ENCODE data around the gene CCDC102A. TPM values are rescaled to one million over a fixed set of nuclear protein-coding genes. Genes with fewer than 3 reads are reported as not detected.
A peak's percentile ranks its signal among the peaks of the same experiment; 100 is the strongest.
"Not testable (repeated sequence)": the region's sequence is repeated elsewhere in the genome, so short reads cannot be mapped to it uniquely, and the experiment has no call there.

The CCDC102A gene
- total RNA-seq, 1 experiment from 2014 or later = 5.8 TPM

DNA sequence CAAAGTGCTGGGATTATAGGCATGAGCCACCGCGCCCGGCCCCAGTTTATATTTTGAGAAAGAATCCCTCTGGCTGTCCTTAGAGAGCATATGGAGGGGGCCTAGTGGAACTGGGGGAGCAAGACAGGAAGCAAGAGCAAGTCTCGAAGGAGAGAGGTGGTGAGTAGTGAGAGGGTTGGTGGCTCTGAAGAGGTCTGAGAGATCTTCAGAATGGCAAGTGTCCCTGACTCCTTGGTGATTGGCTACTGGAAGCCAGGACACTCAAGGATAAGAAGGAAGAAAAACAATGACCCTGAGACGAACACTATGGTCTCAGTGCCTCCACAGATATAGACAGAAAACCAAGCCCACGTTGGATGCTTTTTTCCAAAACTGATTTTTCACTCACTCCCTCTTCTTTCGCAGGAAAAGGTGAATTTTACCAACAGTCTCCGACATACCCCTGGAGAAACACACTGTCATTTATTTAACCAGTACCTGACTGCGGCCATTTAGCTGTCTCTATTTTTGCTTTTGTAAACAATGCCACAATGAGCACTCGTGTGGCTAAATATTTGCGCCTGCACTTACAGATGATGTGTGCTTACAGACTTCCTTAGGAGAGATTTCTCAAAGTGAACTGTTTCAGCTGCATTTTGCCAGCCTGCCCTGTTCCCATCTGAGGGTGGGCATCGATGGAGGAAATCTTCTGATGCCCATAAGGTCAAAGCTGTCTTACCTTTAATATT lies 34.2 kb downstream of the CCDC102A start:
- DNase-seq (ENCODE audit: low spot score) = no peak

DNA sequence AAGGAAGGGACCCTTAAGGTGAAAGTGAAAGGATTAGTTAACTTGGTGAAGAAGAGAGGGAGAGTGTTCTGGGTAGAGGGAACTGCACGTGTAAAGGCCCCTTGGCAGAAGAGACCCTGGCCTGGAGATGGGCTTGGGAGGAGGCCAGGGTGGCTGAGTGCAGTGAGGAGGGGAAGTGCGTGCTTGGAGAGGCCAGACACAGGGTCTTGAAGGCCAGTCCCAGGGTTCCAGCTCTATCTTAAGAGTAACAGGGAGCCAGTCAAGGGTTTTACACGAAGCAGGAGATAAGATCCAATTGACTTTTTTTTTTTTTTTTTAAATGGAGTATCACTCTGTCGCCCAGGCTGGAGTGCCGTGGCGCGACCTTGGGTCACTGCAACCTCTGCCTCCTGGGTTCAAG lies 34.9 kb downstream of the CCDC102A start:
- DNase-seq (ENCODE audit: low spot score) = no peak

DNA sequence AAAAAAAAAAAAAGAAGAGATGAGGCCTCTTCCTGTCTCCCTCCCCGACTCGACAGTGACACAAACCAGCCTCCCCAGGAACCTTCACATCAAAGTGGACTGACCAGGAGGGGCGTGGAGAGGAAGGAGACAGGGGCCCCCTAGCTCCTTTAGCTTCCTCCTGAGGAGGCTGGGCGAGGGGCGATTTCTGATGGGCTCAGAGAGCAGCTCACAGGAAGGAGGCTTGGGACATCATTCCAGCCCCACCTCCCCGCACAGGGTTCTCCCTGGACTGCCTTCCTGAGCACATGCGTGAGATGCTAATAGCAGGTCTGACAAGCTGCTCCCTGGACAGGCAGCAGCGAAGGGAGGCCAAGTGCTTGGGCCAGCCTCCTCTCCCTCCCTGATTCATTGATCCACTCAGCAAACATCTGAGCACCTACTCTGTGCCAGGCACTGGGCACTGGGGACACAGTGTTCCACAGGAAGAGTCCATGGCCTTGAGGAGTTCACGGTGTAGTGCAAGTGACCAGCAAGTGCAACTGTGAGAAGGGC lies 35.7 kb downstream of the CCDC102A start:
- DNase-seq (ENCODE audit: low spot score) = no peak

DNA sequence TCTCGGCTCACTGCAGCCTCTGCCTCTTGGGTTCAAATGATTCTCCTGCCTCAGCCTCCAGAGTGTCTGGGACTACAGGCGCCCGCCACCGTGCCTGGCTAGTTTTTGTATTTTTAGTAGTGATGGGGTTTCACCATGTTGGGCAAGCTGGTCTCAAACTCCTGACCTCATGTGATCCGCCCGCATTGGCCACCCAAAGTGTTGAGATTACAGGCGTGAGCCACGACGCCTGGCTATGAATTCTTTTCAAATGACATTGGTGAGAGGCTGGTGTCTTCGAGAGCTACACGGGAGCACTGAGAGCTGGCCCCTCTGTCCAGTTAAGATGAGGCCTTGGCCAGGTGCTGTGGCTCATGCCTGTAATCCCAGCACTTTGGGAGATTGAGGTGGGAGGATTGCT lies 36.4 kb downstream of the CCDC102A start:
- not testable (repeated sequence) for DNase-seq (ENCODE audit: low spot score)

DNA sequence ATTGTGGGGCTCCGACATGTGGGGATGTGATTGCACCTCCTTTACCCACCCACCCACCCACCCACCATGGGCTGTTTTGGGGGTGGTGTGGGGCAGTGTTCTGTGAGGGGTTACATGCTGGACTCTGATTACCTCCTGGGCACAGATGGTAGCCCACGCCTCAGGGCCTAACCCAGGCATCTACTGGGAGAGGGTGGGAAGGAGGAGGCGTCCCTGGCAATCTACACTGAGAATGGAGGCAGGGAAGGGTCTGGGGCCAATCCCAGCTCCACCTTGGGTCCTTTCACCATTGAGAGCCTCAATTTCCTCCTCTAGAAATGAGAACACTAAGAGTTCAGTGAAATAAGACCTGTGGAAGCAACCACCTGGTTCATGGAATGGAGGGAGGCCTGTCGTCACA lies 38.3 kb downstream of the CCDC102A start:
- no peak for DNase-seq (ENCODE audit: low spot score)

DNA sequence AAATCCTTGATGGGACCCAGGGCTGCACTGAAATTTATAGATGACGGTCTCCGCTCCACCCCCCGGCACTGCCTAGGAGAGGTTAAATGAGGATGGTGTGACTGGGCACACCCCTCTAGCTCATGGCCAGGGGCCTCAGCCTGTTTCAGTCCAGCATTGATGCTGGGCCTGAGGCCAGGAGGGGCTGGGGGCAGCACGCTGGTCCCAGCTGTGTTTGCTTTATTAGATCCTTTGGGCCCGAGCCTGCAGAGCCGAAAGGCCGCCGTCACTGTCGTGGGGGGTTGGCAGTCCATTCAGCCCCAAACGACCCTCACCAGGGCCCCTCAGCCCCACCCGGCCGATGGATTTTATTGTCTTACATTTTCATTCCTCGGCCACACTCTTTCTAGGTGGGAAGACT lies 39.2 kb downstream of the CCDC102A start:
- no peak for DNase-seq (ENCODE audit: low spot score)

DNA sequence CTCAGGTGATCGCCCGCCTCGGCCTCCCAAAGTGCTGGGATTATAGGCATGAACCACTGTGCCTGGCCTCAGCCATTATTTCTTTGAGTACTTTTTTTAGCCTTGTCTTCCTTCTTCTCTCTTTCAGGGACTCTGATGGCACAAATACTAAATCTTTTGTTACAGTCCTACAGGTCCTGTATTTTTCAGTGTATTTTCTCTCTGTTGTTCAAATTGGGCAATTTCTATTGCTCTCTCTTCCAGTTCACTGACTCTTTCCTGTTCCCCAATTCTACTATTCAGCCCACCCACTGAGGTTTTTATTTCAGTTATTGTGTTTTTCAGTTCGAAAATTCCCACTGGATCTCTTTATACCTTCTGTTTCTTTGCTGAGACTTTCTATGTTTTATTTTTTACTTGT lies 42.6 kb downstream of the CCDC102A start:
- DNase-seq (ENCODE audit: low spot score) = no peak

DNA sequence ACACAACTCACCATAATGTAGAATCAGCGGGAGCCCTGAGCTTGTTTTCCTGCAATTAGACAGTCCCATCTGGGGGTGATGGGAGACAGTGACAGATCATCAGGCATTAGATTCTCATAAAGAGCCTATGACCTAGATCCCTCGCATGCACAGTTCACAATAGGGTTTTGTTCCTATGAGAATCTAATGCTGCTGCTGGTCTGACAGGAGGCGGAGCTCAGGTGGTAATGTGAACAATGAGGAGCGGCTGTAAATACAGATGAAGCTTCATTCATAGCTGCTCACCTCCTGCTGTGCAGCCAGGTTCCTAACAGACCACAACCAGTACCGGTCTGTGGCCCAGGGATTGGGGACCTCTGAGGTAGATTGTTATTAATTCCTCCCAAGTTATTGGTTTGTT lies 47.1 kb downstream of the CCDC102A start:
- DNase-seq (ENCODE audit: low spot score) = no peak

DNA sequence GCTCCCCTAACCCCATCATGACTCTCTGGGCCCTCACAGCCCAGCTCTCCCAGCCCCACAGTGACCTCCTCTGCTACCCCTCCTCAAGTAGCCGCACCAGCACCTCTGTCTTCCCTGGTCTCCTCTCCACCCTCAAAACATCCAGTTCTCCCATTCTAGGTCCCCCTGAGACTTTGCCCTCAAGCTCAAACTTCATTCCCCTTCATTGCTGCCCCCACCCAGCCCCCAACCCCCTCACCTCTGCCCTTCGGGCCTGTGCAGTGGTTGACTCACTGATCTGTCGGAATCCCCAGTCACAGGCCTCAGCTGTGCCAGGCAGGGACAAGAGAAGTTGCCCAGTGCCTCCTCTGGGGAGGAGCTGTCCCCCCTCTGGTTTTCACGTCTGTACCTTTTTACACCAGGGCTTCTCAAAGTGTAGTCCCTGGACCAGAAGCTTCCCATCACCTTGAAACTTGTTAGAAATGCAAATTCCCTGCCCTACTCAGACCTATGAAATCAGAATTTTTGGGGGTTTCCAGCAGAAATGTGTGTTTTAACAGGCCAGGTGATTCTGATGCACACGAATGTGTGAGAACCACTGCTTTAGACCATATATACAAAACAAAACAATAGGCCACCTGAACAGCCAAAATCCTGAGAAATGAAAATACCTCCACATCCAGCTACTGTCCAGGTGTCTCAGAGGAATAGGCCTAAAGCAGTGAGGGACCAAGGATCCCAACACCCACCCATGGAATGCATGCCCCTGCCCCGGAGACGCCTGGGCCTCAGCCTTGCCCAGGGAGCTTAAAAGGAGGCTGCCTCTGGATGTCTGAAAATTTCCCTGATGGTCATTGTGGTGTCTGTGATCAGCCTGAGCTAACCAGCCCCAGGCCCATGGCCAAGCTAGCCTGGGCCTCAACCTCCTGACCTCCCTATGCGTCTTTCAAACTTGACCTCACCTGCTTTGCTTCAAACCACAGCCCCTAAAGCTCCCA lies 49.2 kb downstream of the CCDC102A start:
- no peak for DNase-seq (ENCODE audit: low spot score)

DNA sequence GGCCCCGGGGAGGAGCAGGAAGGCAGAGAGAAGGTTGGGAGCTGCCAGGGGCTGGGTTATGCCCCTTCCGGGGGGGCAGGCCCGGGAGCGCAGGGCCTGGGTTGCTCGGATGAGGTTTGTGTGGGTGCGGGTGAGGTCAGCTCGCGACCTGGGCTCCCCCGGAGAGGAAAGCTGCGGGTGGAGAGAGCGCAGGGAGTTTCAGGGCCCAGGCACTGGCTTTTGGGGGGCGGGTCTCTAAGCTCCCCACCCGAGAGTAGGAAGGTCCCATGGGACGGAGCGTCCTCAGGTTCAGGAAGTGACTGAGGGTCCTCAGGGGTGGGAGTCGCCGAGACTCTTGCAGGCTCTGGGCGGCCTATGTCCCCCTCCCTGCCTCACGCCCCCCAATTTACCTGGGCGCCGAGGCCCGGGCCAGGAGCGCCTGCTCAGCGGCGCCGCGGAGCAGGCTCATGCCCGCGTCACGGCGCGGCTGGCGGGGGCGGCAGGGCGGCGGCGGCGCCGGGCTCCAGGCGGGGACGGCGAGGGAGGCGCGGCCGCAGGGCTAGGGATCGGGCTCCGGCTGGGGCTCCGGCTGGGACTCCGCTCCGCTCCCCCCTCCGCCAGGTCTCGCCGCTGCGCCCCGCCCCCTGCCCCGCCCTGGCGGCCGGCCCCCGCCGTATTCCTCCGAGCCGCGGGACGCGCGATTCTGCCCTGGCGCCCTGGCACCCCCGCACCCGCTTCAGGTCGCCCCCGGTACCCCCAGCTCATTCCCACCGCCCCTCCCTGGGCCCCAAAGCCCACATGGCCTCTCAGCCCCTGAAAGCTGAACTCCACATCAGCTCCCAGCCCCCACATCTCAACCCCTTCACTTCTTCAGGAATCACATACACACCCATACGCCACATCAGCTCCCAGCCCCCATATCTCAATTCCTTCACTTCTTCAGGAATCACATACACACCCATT lies 50.2 kb downstream of the CCDC102A start, which contains the start of gene DOK4:
TSS of gene DOK4 (minus strand) at position 578 of the 942 bp plus-strand sequence. CDS start 6,986 bp downstream, outside the sequence.
- peak; percentile 46 for DNase-seq (ENCODE audit: low spot score)

DNA sequence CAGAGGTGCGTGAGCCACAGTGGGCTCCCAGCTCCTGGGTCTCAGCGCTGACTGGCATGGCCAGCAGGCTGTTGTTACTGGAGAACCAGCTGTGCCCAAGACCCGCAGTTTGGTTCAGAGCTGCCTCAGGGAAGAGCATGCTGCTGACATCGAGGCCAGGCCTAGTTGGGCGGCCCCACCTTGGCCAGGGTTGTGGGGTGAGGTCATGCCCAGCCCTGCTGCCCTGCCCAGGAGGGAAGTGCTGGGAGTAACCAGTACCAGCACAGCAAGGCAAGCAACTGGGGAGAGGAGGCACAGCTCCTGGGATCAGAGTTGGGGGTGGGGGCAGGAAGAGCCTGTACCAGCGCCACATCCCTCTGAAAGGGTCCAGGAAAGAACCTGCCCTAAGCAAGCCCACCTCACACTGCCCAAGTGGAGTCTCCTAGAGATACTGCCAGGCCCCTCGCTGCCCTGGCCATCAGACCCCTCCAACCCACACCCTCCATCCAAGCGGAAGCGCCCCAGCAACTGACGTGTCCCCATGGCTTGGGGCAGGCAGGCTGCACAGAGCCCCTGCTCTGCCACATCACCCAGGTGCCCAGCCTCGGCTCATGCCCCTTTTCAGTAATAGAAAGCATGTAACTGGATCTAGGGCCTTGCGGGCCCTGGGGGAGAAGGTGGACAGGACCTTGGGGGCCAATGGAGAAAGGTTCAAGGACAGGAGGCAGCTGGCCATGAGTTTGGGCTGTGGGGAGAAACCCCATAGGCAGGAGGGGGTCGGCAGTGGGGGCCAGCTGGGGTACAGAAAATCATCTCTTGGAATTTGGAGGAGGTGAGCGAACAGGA lies 51.1 kb downstream of the CCDC102A start:
- no peak for DNase-seq (ENCODE audit: low spot score)

DNA sequence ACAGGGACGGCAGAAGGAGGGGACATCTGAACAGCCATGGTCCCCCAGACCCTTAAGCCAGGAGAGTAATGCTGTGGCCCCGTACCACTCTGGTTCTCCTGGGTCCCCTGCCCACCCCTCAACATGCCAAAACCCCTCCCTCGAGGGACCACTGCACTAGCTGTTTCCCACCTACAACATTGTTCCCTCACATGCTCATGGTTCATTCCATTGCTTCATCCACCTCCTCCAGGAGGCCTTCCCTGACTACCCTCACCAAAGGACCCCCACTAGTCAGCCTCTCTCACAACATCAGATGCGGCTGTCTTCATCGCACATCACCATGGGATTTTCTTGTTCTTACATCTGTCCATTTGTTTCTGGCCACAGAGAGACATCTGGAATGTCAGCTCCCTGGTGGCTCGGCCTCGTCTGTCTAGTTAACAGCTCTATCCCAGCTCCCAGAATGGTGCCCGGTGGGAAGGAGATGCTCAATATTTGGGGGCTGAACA lies 51.8 kb downstream of the CCDC102A start:
- DNase-seq (ENCODE audit: low spot score) = no peak

DNA sequence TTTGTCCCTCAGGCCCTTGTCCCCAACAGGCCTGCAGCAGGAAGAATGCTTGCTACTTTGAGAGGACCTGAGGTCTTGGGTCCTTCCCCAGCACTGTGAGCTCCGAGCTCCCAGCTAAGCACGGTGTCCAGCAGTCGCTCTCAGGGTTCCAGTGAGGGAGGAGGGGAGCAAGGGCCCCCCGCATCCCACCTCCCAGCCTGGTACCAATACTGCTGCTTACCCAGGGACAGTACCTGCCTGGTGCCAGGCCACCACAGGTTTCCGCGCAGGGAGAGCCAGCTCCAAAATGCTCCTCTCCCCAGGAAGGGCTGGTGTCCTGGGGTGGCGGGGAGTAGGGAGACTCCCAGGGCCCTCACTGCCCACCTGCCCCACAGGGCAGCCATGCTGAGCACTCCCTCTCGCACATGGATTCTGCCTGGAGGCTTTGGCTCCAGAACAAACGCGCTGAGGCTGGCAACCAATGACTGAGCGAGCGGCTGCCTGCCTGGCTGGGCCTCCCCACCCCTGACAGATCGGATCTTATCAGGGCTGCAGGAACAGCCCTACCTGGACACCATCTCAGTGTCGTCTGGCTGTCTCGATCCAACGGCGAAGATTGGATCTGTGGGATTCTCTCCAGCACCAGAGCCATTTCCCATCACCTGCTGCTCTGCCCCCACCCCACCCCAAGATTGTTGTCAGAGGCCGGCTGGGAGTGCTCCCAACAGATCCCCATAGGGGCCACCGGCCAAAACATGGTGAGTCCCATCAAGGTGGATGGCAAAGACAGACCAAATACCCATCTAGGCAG lies 52.5 kb downstream of the CCDC102A start:
- DNase-seq (ENCODE audit: low spot score) = no peak

DNA sequence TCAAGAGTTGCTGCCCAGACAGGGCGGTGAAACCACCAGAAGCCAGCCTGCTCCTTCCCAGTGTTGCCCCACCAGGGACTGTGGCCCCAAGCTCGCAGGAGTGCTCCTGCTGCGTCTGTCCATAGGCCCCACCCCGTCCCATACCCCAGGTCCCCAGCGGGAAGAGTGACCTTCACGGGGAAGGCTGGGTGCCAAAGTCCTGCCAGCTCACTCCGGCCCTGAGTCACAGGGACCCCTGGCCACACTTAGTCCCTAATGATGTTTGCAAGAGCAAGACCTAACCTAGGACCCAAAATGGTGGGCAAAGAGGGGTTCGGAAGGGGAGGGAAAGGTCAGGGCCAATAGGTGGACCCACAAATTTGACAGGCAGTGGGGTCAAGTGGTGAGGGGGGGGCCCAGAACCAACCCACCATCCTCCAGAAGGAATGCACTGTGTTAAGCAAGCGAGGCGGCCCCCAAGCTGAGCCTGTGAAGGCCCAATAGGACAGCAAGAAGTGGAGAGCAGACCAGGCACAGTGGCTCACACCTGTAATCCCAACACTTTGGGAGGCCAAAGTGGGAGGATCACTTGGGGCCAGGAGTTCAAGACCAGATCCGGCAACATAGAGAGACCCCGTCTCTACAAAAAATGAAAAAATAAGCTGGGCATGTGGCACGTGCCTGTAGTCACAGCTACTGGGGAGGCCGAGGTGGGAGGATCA lies 53.4 kb downstream of the CCDC102A start:
- DNase-seq (ENCODE audit: low spot score) = no peak

DNA sequence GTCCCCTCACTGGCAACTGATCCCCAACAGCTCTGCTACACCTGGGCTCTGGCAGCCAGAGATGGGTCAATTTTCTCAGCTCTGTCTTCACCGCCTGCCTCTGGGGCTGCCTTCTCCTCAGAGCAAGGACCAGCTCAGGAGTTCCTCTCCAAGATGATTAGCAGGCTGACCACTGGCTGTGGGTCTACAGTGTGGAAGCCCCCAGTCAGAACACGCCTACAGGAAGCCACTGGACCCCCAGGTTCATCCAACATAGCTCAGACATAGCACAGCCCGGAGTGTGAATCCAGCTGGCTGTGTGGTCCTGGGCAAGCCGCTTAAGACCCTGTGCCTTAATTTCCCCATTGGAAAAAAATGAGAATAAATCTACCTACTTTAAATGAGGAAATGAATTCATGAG lies 55.0 kb downstream of the CCDC102A start:
- DNase-seq (ENCODE audit: low spot score) = no peak

DNA sequence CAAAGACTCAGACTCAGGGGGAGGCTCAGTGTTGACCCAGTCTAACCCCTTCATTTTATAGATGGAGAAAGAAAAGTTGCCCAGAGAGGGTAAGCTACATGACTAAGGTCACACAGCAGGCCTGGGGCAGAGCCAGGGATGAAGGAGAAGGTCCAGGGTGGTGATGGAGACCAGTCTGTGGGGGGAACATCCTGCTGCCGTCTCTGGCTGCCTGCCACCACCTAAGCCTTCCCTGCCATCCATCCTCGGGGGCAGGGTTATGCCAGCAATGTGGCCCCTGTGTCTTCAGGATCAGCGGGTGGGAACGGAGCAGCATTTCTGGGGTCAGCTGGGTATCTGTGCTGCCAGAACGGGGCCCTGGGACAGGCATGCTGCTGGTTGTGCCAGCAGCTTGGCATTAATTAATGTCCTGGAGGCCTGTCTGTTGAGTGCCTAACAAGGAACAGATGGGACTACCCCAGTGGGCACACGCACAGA lies 55.6 kb downstream of the CCDC102A start:
- DNase-seq (ENCODE audit: low spot score) = no peak

DNA sequence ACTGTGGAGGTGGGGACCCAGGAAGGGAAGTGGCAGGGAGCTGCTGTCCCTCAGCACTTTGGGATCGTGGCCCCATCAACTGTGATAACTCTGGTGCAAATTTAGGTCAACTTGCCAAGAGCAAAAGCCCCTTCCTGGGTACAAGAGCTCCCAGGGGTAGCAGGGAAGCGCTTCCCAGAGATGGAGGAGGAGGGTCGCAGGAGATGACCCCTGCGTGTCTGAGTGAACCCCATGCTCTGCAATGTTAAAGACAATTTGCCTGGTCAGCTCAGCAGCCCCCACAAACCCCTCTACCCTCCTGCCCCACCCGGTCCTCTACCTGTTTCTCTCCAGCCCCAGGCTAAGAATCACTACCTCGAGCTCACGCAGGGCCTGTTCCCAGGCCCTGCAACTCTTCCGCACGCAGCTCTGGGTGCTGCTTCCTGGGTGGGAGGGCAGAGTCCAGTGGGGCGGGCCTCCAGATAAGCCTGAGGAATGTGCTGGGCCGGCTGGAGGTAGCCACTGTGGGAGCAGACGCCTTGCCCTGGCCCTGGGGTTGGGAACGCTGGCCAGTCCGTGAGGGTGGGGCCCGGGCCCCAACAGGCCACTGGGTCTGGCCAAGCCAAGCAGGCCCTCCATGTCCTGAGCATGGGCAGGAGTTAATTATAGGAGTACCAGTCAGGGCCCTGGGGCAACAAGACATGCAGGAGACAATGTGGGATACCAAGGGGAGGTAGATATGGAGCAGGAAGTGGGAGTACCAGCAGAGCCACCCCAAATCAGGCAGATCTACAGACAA lies 56.2 kb downstream of the CCDC102A start:
- peak; percentile 39 for DNase-seq (ENCODE audit: low spot score)
